MM.1S (cell line): ENCODE data around the gene ANKRD13D.

ENCODE experiments used
- DNase-seq: peaks from one replicate; pipeline ENCODE4 v3.0.0-alpha.2; 2015
- H2AFZ ChIP-seq: fragments of 300-600 bp; sonication (generic); 2 replicates; pipeline ENCODE4 v1.6.0; 2016; ENCODE audit warnings: antibody characterized with exemption, low read length
- H3F3A ChIP-seq: fragments of 300-600 bp; sonication (generic); 2 replicates; pipeline ENCODE4 v1.6.1; 2016; ENCODE audit warnings: mild to moderate bottlenecking, antibody characterized with exemption, low read length, moderate library complexity, mixed read lengths; ENCODE audit not compliant: insufficient read depth
- H3K27ac ChIP-seq: fragments of 300-600 bp; sonication (generic); 2 replicates; pipeline ENCODE4 v1.5.1; 2016; ENCODE audit warnings: mild to moderate bottlenecking, low read length
- H3K27me3 ChIP-seq: fragments of 300-600 bp; sonication (generic); replicated peaks from 2 replicates; pipeline ENCODE4 v1.6.0; 2016; ENCODE audit warnings: low read length; ENCODE audit not compliant: insufficient read depth
- H3K36me3 ChIP-seq: fragments of 300-600 bp; sonication (generic); replicated peaks from 2 replicates; pipeline ENCODE4 v1.6.1; 2016; ENCODE audit warnings: mild to moderate bottlenecking, low read length, mixed read lengths; ENCODE audit not compliant: insufficient read depth
- H3K4me1 ChIP-seq: fragments of 300-600 bp; sonication (generic); 2 replicates; pipeline ENCODE4 v1.6.1; 2016; ENCODE audit warnings: low read length, mixed read lengths
- H3K4me2 ChIP-seq: fragments of 300-600 bp; sonication (generic); 2 replicates; pipeline ENCODE4 v1.6.0; 2016; ENCODE audit warnings: low read depth, low read length
- H3K4me3 ChIP-seq: fragments of 300-600 bp; sonication (generic); 2 replicates; pipeline ENCODE4 v1.5.1; 2016; ENCODE audit warnings: low read length, mixed read lengths
- H3K79me2 ChIP-seq: fragments of 300-600 bp; sonication (generic); 2 replicates; pipeline ENCODE4 v1.6.1; 2016; ENCODE audit warnings: mixed run types, low read length, mixed read lengths
- H3K9ac ChIP-seq: fragments of 300-600 bp; sonication (generic); 2 replicates; pipeline ENCODE4 v1.6.1; 2016; ENCODE audit warnings: low read length, mixed read lengths
- H3K9me2 ChIP-seq: fragments of 300-600 bp; sonication (generic); replicated peaks from 2 replicates; pipeline ENCODE4 v1.6.1; 2016; ENCODE audit warnings: mild to moderate bottlenecking, low read length, mixed read lengths; ENCODE audit not compliant: insufficient read depth
- H3K9me3 ChIP-seq: fragments of 300-600 bp; sonication (generic); replicated peaks from 2 replicates; pipeline ENCODE4 v1.6.1; 2016; ENCODE audit warnings: mild to moderate bottlenecking, low read length, mixed read lengths; ENCODE audit not compliant: insufficient read depth
- H4K20me1 ChIP-seq: fragments of 300-600 bp; sonication (generic); 2 replicates; pipeline ENCODE4 v1.6.1; 2016; ENCODE audit warnings: mild to moderate bottlenecking, low read length, moderate library complexity, mixed read lengths; ENCODE audit not compliant: insufficient read depth
- CTCF ChIP-seq: fragments of 300-600 bp; sonication (generic); IDR thresholded peaks from 2 replicates; pipeline ENCODE4 v1.5.1; 2016; ENCODE audit warnings: antibody characterized with exemption, low read length, mixed read lengths
- EZH2 ChIP-seq: fragments of 300-600 bp; sonication (generic); optimal IDR thresholded peaks from 2 replicates; pipeline ENCODE3; 2017; ENCODE audit warnings: low read depth, mild to moderate bottlenecking, antibody characterized with exemption, low read length, mixed read lengths
- EZH2phosphoT487 ChIP-seq: fragments of 300-600 bp; sonication (generic); IDR thresholded peaks from 2 replicates; pipeline ENCODE4 v1.6.1; 2018; ENCODE audit warnings: antibody characterized with exemption, low read length

ANKRD13D gene

DNA sequence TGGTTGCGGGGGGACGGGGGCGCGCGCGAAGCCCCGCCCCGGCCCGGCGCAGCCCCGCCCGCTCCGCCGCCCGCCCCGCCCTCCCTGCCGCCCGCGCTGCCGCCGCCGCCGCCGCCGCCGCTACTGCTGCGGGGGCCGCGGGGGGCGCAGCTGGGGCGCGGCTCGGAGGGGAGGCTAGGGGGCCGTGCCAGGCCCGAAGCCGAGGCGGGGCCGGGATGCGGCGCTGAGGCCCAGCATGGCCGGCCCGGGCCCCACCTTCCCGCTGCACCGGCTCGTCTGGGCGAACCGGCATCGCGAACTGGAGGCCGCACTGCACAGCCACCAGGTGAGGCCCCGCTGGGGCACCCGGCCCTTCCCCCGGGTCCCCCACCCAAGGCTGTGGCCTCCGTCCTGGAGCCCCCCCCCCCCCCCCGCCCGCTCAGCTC lies at the start of gene ANKRD13D:
TSS of gene ANKRD13D (plus strand) at position 78 of the 425 bp plus-strand sequence. CDS start at position 236, 158 bp downstream.
- Histone ChIP-seq H3K9me2 (no peaks in the 10 kb centered on the region), H2AFZ (peak within 1 kb of the TSS; percentile 56; the same call in 1 of the 2 replicates), H3K9ac (peak within 1 kb of the TSS; percentile 100), H3K27ac (peak within 1 kb of the TSS; percentile 100), H3K4me3 (peak within 1 kb of the TSS; percentile 100), H3F3A (peaks cover 34% of the 10 kb centered on the region), H3K9me3 (no peaks in the 10 kb centered on the region), H3K27me3 (no peaks in the 10 kb centered on the region), H4K20me1 (no peaks in the 10 kb centered on the region), H3K36me3 (peaks cover 13% of the 10 kb centered on the region; the same call in 1 of the 2 replicates), H3K4me1 (peaks cover 19% of the 10 kb centered on the region), H3K4me2 (peak within 1 kb of the TSS; percentile 100), H3K79me2 (peaks cover 38% of the 10 kb centered on the region)
- DNase-seq, result no peak
- TF ChIP-seq EZH2phosphoT487, result no peak
- no peak for TF ChIP-seq CTCF
- TF ChIP-seq EZH2, result no peak

DNA sequence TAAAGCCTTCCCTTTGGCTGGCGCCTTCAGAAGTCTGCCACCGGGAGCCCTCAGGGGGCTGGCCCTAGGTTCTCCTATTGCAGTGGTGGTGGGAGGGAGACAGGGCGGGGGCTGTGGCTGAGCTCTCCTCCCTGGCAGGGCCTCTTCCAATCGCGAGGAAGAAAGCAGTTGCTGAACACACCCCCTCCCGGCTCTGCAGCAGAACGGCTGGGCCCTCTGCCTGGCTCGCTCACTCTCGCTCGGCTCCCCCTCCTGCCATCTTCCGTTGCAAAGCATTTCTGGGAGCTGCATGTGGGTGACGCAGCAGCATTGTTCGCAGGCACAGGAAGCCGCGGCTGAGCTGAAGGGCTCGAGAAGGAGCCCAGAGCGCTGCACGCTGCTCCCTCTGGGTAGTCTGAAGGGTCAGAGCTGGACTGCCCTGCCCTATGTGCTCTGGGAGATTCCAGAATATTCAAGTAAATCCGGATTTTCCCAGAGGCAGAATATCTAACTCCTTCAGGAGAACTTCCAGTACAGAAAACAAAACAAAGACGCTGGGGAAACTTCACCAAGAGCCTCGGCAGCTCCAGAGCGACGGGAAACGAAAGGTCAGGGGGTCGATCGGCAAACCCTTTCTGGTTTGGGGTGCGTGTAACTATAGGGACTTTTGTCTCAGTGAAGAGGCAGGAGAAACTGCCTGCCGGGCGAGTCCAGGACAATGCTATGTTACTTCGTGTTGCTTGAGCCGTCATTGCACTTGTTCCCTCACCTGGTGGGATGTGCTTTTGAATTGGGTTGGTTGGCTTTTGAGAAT lies 49.1 kb upstream of the ANKRD13D start:
- Histone ChIP-seq H3F3A (peaks cover 33% of the 10 kb centered on the region), H3K9me2 (no peaks in the 10 kb centered on the region), H3K9me3 (no peaks in the 10 kb centered on the region), H3K79me2 (peaks cover 82% of the 10 kb centered on the region), H3K9ac (peak overlapping the region; percentile 96), H2AFZ (no peak overlapping the region), H4K20me1 (peaks cover 24% of the 10 kb centered on the region), H3K4me2 (peak overlapping the region; percentile 90), H3K4me3 (peak overlapping the region; percentile 88), H3K27me3 (no peaks in the 10 kb centered on the region), H3K4me1 (peaks cover 27% of the 10 kb centered on the region), H3K27ac (peak overlapping the region; percentile 97), H3K36me3 (peaks cover 15% of the 10 kb centered on the region)
- TF ChIP-seq CTCF, result no peak
- no peak for TF ChIP-seq EZH2phosphoT487
- TF ChIP-seq EZH2, result no peak
- peak; percentile 99 for DNase-seq

GRCh38 chr11:67240576-67241389 lies 48.3 kb upstream of the ANKRD13D start:
- peak overlapping the region; percentile 96 for H3K9ac ChIP-seq
- H3K27me3 ChIP-seq, result no peaks in the 10 kb centered on the region
- peaks cover 27% of the 10 kb centered on the region for H4K20me1 ChIP-seq
- H3K36me3 ChIP-seq, result peaks cover 20% of the 10 kb centered on the region
- no peaks in the 10 kb centered on the region for H3K9me2 ChIP-seq
- peaks cover 33% of the 10 kb centered on the region for H3F3A ChIP-seq
- H3K4me3 ChIP-seq, result peak overlapping the region; percentile 88
- H3K4me1 ChIP-seq, result peaks cover 27% of the 10 kb centered on the region
- peak; percentile 92 for DNase-seq
- H2AFZ ChIP-seq, result no peak overlapping the region
- TF ChIP-seq EZH2phosphoT487, result no peak
- no peak for TF ChIP-seq EZH2
- no peak for TF ChIP-seq CTCF
- peak overlapping the region; percentile 90 for H3K4me2 ChIP-seq
- peak overlapping the region; percentile 97 for H3K27ac ChIP-seq
- no peaks in the 10 kb centered on the region for H3K9me3 ChIP-seq
- peaks cover 86% of the 10 kb centered on the region for H3K79me2 ChIP-seq
